Ovary (tissue), 9 donors: Measurements from ENCODE around the gene ADI1. TPM values are rescaled to one million over a fixed set of nuclear protein-coding genes. Genes with fewer than 3 reads are reported as not detected.

Experiments used
- DNase-seq, 5 donors: peaks; one replicate each; pipeline ENCODE4 v3.0.0-alpha.2; 2019 to 2020
- H3K27ac ChIP-seq, 2 donors: fragments of 200-600 bp; one replicate each; pipeline versions ENCODE4 v1.5.1 to v1.8.0; 2019 to 2022
- H3K27me3 ChIP-seq: fragments of 200-600 bp; one replicate; pipeline ENCODE4 v1.8.0; 2022
- H3K36me3 ChIP-seq: fragments of 200-600 bp; sonication (generic); one replicate; pipeline ENCODE4 v1.5.1; 2019
- H3K4me1 ChIP-seq: one replicate; pipeline ENCODE4 v1.8.1; 2013; ENCODE audit warnings: mild to moderate bottlenecking, moderate library complexity; ENCODE audit not compliant: insufficient read depth
- H3K4me3 ChIP-seq: fragments of 200-600 bp; sonication (generic); one replicate; pipeline ENCODE4 v1.5.1; 2017
- H3K9me3 ChIP-seq, 2 donors: fragments of 200-600 bp in 1 of 2; sonication (generic) in 1 of 2; one replicate each; pipeline versions ENCODE4 v1.5.1 to v1.8.1; 2013 to 2019; ENCODE audit warnings: mild to moderate bottlenecking in 1 of 2, moderate library complexity in 1 of 2
- CTCF ChIP-seq, 3 donors: fragments of 450-650 bp in 2 of 3; fragments of 200-600 bp in 1 of 3; IDR thresholded peaks; one replicate each; pipeline versions ENCODE4 v1.5.1 to v1.8.0; 2016 to 2022; ENCODE audit warnings: antibody characterized with exemption in 3 of 3, mild to moderate bottlenecking in 1 of 3
- EP300 ChIP-seq: sonication (generic); formaldehyde crosslinking; IDR thresholded peaks from one replicate; pipeline ENCODE4 v1.6.1; 2017; ENCODE audit warnings: antibody characterized with exemption
- POLR2A ChIP-seq: fragments of 450-650 bp; IDR thresholded peaks from one replicate; pipeline ENCODE4 v1.6.1; 2017; ENCODE audit warnings: antibody characterized with exemption, mild to moderate bottlenecking, moderate library complexity
- WGBS, 3 donors: extraction: QIAGEN DNeasy Blood & Tissue Kit in 1 of 3; methylation state at CpG; one replicate each; pipeline versions ENCODE4 v1.1.5 to v1.1.7; 2013 to 2017; 5-methylcytosine and 5-hydroxymethylcytosine counted together
- intact Hi-C, 4 donors: fragments of 100-400 bp; cut with DNase I; formaldehyde crosslinking; loops; one replicate each; pipeline versions ENCODE4 v1.11.0 to v1.15.1; 2022 to 2023
- polyA plus RNA-seq, 2 donors: library from polyadenylated mRNA; stranded (reverse); fragments of 200-250 nt in 1 of 2; fragments of 350-450 nt in 1 of 2; fragmentation: Illumina TruSeq in 1 of 2; extraction: RNeasy Lipid Tissue Mini Kit (QIAGEN cat#74804) in 1 of 2; gene quantifications; one replicate each; pipeline ENCODE4 v1.2.3, GENCODE V29; 2013 to 2014
- total RNA-seq, 7 donors: library from RNA; depleted of rRNA in 2 of 7; stranded (reverse); fragments of >200 nt in 2 of 7; fragmentation: NEBNext Ultra II Directional in 3 of 7; extraction: Animal tissue kit (Norgen Biotek cat#: 25700) in 3 of 7; gene quantifications; one replicate each; pipeline versions ENCODE4 v1.1.0 to v1.2.4, GENCODE V29; 2016 to 2023
- donor health status: DM: no; HTN: no; CAD: no; lungs with moderate emphysema.
- donor health status: DM: no; HTN: no; CAD: no.
- donor health status: Bipolar disorder and iron deficiency.
- donor health status: DM: yes; HTN: yes; CAD: no.
- donor health status: DM: no; HTN: no; CAD: no.
- donor health status: DM: yes; HTN: yes; CAD: no.

Gene ADI1
- total and polyA plus RNA-seq, 9 donors = 35.9 to 77.2 (median 51.9) TPM

GRCh38 chr2:3475771-3476170 is 43.6 kb downstream of the ADI1 start:
- intact Hi-C loops = no loop called here
- DNase-seq = peak in 1 of 5 donors; percentile 13
- Histone ChIP-seq H3K27ac (no peak overlapping the region), H3K4me3 (no peak overlapping the region), H3K27me3 (no peaks in the 10 kb centered on the region), H3K9me3 (no peaks in the 10 kb centered on the region), H3K36me3 (no peaks in the 10 kb centered on the region), H3K4me1 (peaks cover 6% of the 10 kb centered on the region)
- WGBS, 3 donors = 85 to 92% (median 91%) methylated on average over 28 of the region's 28 CpGs
- TF ChIP-seq CTCF (IDR thresholded peaks at IDR 0.05) = no peak
- TF ChIP-seq POLR2A = no peak
- no peak for TF ChIP-seq EP300

- no peaks in the 10 kb centered on the region for H3K9me3 ChIP-seq
- no peak overlapping the region for H3K4me3 ChIP-seq
- intact Hi-C loops = no loop called here
- TF ChIP-seq POLR2A (no peak), EP300 (no peak), CTCF (IDR thresholded peaks at IDR 0.05) (no peak)
- peak in 1 of 5 donors; percentile 0 for DNase-seq
- no peak overlapping the region for H3K27ac ChIP-seq
- no peaks in the 10 kb centered on the region for H3K36me3 ChIP-seq
- H3K4me1 ChIP-seq = peaks cover 14% of the 10 kb centered on the region
- 70 to 78% (median 70%) methylated on average over 10 of the region's 10 CpGs for WGBS, 3 donors
- H3K27me3 ChIP-seq = no peaks in the 10 kb centered on the region
Measured at GRCh38 chr2:3472966-3473365, 46.4 kb downstream of the ADI1 start.

- DNase-seq = no peak
- Histone ChIP-seq H3K27ac (no peak overlapping the region), H3K4me1 (peaks cover 14% of the 10 kb centered on the region), H3K9me3 (no peaks in the 10 kb centered on the region), H3K27me3 (no peaks in the 10 kb centered on the region), H3K4me3 (no peak overlapping the region), H3K36me3 (no peaks in the 10 kb centered on the region)
- TF ChIP-seq EP300 (no peak), POLR2A (no peak), CTCF (IDR thresholded peaks at IDR 0.05) (no peak)
- intact Hi-C loops = no loop called here
- 83 to 88% (median 88%) methylated on average over 10 of the region's 10 CpGs for WGBS, 3 donors
Measured at GRCh38 chr2:3472296-3472695, 47.0 kb downstream of the ADI1 start.

GRCh38 chr2:3470856-3471737 is 48.2 kb downstream of the ADI1 start:
- H3K4me3 ChIP-seq = no peak overlapping the region
- H3K36me3 ChIP-seq = no peaks in the 10 kb centered on the region
- H3K27me3 ChIP-seq = no peaks in the 10 kb centered on the region
- DNase-seq = no peak
- intact Hi-C loops = no loop called here
- H3K4me1 ChIP-seq = peaks cover 14% of the 10 kb centered on the region
- no peak for TF ChIP-seq EP300
- no peaks in the 10 kb centered on the region for H3K9me3 ChIP-seq
- H3K27ac ChIP-seq = peak overlapping the region; percentile 40 to 41
- WGBS, 3 donors = 71 to 76% (median 75%) methylated on average over 17 of the region's 17 CpGs

- intact Hi-C loops = no loop called here
- Histone ChIP-seq H3K9me3 (no peaks in the 10 kb centered on the region), H3K4me1 (peaks cover 14% of the 10 kb centered on the region), H3K4me3 (no peak overlapping the region), H3K27ac (peak overlapping the region; percentile 40 to 61), H3K36me3 (no peaks in the 10 kb centered on the region), H3K27me3 (no peaks in the 10 kb centered on the region)
- TF ChIP-seq POLR2A (no peak), EP300 (peak; percentile 52)
- WGBS, 3 donors = 7 to 30% (median 20%) methylated on average over 17 of the region's 17 CpGs
- DNase-seq = peak; percentile 76 to 95 (median 89)
Measured at GRCh38 chr2:3470166-3470651, 49.1 kb downstream of the ADI1 start.
